ENCODE measurements around the gene COL4A1. TPM values are rescaled to one million over a fixed set of nuclear protein-coding genes. Genes with fewer than 3 reads are reported as not detected.

Gene COL4A1
- total and polyA plus RNA-seq, 4 donors = 162 to 377 (median 214) TPM

GRCh38 chr13:110170020-110170790 is 136.8 kb downstream of the COL4A1 start:
- 88% methylated on average over 19 of the region's 20 CpGs for WGBS (ENCODE audit: insufficient coverage)
- DNase-seq (ENCODE audit: low read depth in 4 of 6, low spot score in 6 of 6) = no peak
- Histone ChIP-seq H3K36me3 (ENCODE audit: control insufficient read depth, insufficient read depth, low read length) (peaks cover 18% of the 10 kb centered on the region), H3K27me3 (ENCODE audit: control insufficient read depth, insufficient read depth, low read length) (no peaks in the 10 kb centered on the region), H3K4me3 (ENCODE audit: low read depth, low read length) (no peak overlapping the region), H3K4me1 (ENCODE audit: control insufficient read depth, insufficient read depth, low read length) (no peaks in the 10 kb centered on the region), H3K9me3 (ENCODE audit: control insufficient read depth, insufficient read depth, low read length) (peaks cover 7% of the 10 kb centered on the region), H3K27ac (ENCODE audit: low read depth, low read length) (no peak overlapping the region)

DNA sequence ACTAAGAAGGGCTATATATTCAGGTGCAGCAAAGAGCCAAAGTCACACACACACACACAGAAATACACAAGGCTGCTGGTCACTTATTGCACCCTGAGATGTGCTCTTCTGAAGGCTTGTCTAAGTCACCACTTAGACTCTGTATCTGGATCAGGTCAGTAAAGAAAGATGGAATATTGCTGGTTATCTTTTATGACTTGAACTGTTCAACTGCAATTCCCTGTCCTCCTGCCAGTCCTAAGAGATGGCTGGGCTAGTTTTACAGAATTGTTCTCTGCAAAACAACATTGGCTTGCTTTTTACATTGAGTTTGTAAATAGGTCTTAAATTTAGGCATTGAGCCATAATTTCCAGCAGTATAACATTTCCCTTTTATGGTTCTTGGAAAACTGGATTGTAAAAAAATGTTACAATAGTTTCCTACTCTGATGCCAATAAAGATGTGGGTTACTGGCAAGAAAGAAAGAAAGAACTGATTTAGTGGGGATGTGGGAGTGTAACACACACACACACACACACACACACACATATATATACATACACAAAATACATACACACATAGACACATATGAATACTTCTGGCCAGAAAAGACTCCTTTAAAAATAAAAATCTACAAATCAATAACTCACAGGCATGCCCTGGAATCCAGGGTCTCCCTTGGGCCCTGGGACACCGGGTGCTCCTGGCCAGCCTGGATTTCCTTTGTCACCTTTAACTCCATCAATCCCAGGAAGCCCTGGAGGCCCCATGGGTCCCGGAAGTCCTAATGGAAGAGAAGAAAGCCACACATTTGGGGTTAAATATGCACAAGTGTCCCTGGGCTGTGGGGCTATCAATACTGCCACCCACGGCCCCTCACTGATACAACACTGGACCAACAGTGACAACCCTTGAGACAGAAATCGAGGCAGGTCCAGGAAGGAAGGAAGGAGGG is 137.7 kb downstream of the COL4A1 start:
- no peak for DNase-seq (ENCODE audit: low read depth in 4 of 6, low spot score in 6 of 6)
- Histone ChIP-seq H3K27me3 (ENCODE audit: control insufficient read depth, insufficient read depth, low read length) (no peaks in the 10 kb centered on the region), H3K4me1 (ENCODE audit: control insufficient read depth, insufficient read depth, low read length) (no peaks in the 10 kb centered on the region), H3K4me3 (ENCODE audit: low read depth, low read length) (no peak overlapping the region), H3K9me3 (ENCODE audit: control insufficient read depth, insufficient read depth, low read length) (peaks cover 7% of the 10 kb centered on the region), H3K36me3 (ENCODE audit: control insufficient read depth, insufficient read depth, low read length) (peaks cover 20% of the 10 kb centered on the region), H3K27ac (ENCODE audit: low read depth, low read length) (no peak overlapping the region)
- 67% methylated on average over 1 of the region's 4 CpGs for WGBS (ENCODE audit: insufficient coverage)

DNA sequence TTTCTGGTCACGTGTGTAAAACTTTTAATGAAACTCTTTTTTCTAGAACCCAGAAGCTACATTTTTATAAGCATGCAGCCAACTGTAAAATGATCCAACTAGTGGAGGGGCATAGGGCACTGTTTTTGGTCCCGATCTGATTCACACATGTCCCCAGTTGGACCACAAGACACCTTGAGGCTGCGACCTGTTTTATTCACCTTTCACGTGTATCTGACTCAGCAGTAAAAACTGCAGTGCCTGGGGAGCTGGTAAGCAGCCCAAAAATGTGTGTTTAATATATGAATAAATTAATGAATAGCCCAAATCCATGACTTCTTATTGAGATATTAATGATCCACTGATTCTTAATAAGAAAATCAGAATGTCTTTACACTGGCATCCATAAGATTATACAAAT is 140.4 kb downstream of the COL4A1 start:
- Histone ChIP-seq H3K36me3 (ENCODE audit: control insufficient read depth, insufficient read depth, low read length) (peaks cover 7% of the 10 kb centered on the region), H3K9me3 (ENCODE audit: control insufficient read depth, insufficient read depth, low read length) (no peaks in the 10 kb centered on the region), H3K27ac (ENCODE audit: low read depth, low read length) (no peak overlapping the region), H3K4me3 (ENCODE audit: low read depth, low read length) (no peak overlapping the region), H3K4me1 (ENCODE audit: control insufficient read depth, insufficient read depth, low read length) (peaks cover 3% of the 10 kb centered on the region), H3K27me3 (ENCODE audit: control insufficient read depth, insufficient read depth, low read length) (no peaks in the 10 kb centered on the region)
- WGBS (ENCODE audit: insufficient coverage) = 95% methylated on average over 3 of the region's 4 CpGs
- DNase-seq (ENCODE audit: low read depth in 4 of 6, low spot score in 6 of 6) = no peak

GRCh38 chr13:110164706-110165105 is 142.3 kb downstream of the COL4A1 start:
- Histone ChIP-seq H3K27me3 (ENCODE audit: control insufficient read depth, insufficient read depth, low read length) (no peaks in the 10 kb centered on the region), H3K27ac (ENCODE audit: low read depth, low read length) (no peak overlapping the region), H3K36me3 (ENCODE audit: control insufficient read depth, insufficient read depth, low read length) (peaks cover 3% of the 10 kb centered on the region), H3K4me1 (ENCODE audit: control insufficient read depth, insufficient read depth, low read length) (peaks cover 3% of the 10 kb centered on the region), H3K4me3 (ENCODE audit: low read depth, low read length) (no peak overlapping the region), H3K9me3 (ENCODE audit: control insufficient read depth, insufficient read depth, low read length) (no peaks in the 10 kb centered on the region)
- WGBS (ENCODE audit: insufficient coverage) = 98% methylated on average over 7 of the region's 8 CpGs
- DNase-seq (ENCODE audit: low read depth in 4 of 6, low spot score in 6 of 6) = no peak

GRCh38 chr13:110162866-110163658 is 143.9 kb downstream of the COL4A1 start:
- Histone ChIP-seq H3K4me3 (ENCODE audit: low read depth, low read length) (no peak overlapping the region), H3K27ac (ENCODE audit: low read depth, low read length) (no peak overlapping the region), H3K36me3 (ENCODE audit: control insufficient read depth, insufficient read depth, low read length) (peaks cover 3% of the 10 kb centered on the region), H3K27me3 (ENCODE audit: control insufficient read depth, insufficient read depth, low read length) (no peaks in the 10 kb centered on the region), H3K9me3 (ENCODE audit: control insufficient read depth, insufficient read depth, low read length) (no peaks in the 10 kb centered on the region), H3K4me1 (ENCODE audit: control insufficient read depth, insufficient read depth, low read length) (peaks cover 6% of the 10 kb centered on the region)
- 82% methylated on average over 7 of the region's 11 CpGs for WGBS (ENCODE audit: insufficient coverage)
- DNase-seq (ENCODE audit: low read depth in 4 of 6, low spot score in 6 of 6) = peak in 1 of 6 donors; percentile 47

DNA sequence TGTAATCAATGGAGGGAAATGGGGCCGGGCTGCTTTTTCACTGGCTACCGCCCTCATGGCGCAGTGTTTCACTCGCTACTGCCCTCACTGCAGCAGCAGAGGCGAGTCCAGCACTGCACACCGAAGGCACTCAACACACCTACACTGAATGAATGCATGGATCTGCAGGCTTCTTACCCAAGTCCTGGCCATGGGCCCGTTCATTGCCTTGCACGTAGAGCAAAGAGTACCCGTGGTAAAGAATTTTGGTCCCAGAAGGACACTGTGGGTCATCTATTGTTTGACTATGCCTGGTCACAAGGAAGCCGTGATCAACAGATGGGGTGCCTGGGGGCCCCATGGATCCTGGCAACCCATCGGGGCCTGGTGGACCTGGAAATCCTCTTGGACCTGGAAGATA is 144.9 kb downstream of the COL4A1 start:
- Histone ChIP-seq H3K4me1 (ENCODE audit: control insufficient read depth, insufficient read depth, low read length) (peaks cover 7% of the 10 kb centered on the region), H3K27ac (ENCODE audit: low read depth, low read length) (no peak overlapping the region), H3K36me3 (ENCODE audit: control insufficient read depth, insufficient read depth, low read length) (peaks cover 3% of the 10 kb centered on the region), H3K27me3 (ENCODE audit: control insufficient read depth, insufficient read depth, low read length) (no peaks in the 10 kb centered on the region), H3K9me3 (ENCODE audit: control insufficient read depth, insufficient read depth, low read length) (no peaks in the 10 kb centered on the region), H3K4me3 (ENCODE audit: low read depth, low read length) (no peak overlapping the region)
- 96% methylated on average over 10 of the region's 11 CpGs for WGBS (ENCODE audit: insufficient coverage)
- DNase-seq (ENCODE audit: low read depth in 4 of 6, low spot score in 6 of 6) = no peak

DNA sequence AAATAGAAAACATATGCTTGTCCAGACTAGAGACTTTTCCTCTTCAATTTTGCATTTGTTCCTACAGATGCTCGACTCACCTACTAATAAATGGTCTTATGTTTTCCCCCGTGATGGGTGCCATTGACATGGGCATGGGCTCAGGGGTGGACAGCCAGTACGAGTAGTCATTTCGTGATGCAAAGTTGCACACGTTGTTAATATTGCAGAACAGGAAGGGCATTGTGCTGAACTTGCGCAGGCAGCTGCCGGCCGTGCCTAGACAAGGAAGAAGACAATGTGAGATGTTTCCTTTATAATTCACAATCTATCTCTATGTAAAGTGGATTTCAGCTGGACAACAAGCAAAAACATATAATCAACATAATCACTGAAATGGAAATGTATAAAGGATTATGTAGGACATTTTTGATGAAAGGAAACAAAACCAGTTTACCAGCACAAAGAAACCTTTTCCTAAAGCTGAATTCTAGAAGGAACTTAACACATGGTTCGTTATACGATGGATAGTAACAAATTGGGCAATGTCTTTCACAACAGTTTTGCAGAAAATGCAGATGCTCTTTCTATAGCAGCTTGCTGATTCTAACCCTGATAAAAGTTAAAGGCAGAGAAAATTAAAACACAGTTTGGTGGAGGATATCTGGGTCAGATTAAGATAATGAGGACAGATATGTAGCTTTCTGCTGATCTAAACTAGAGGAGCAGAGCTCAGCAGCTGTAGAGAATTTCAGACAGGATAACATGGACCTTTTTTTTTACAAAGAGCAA is 145.7 kb downstream of the COL4A1 start:
- Histone ChIP-seq H3K9me3 (ENCODE audit: control insufficient read depth, insufficient read depth, low read length) (no peaks in the 10 kb centered on the region), H3K36me3 (ENCODE audit: control insufficient read depth, insufficient read depth, low read length) (peaks cover 3% of the 10 kb centered on the region), H3K4me1 (ENCODE audit: control insufficient read depth, insufficient read depth, low read length) (peaks cover 8% of the 10 kb centered on the region), H3K4me3 (ENCODE audit: low read depth, low read length) (no peak overlapping the region), H3K27me3 (ENCODE audit: control insufficient read depth, insufficient read depth, low read length) (no peaks in the 10 kb centered on the region), H3K27ac (ENCODE audit: low read depth, low read length) (no peak overlapping the region)
- 100% methylated on average over 3 of the region's 10 CpGs for WGBS (ENCODE audit: insufficient coverage)
- no peak for DNase-seq (ENCODE audit: low read depth in 4 of 6, low spot score in 6 of 6)

GRCh38 chr13:110158226-110158625 is 148.7 kb downstream of the COL4A1 start:
- no peak for DNase-seq (ENCODE audit: low read depth in 4 of 6, low spot score in 6 of 6)
- H3K9me3 ChIP-seq (ENCODE audit: control insufficient read depth, insufficient read depth, low read length) = no peaks in the 10 kb centered on the region

DNA sequence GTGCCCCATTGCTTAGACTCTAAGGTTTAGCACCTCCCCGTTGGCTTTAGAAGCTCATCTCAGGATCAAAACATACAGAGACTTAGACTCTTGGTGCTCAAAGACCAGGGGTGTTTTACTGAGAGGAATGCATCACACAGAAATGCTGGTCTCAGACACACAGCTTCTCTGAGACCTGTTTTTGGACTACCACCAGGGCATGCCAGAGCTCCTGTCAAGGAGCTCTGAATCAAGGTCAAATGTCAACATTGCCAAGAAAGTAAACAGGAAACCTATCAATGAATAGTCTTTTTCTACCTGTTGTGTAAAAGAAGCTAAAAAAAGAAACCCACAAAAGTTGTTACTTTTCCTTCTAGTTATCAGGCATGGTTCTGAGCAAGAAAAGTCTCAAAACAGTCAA is 149.2 kb downstream of the COL4A1 start:
- H3K27me3 ChIP-seq (ENCODE audit: control insufficient read depth, insufficient read depth, low read length) = no peaks in the 10 kb centered on the region
- H3K9me3 ChIP-seq (ENCODE audit: control insufficient read depth, insufficient read depth, low read length) = no peaks in the 10 kb centered on the region
- peaks cover 12% of the 10 kb centered on the region for H3K4me1 ChIP-seq (ENCODE audit: control insufficient read depth, insufficient read depth, low read length)
- H3K4me3 ChIP-seq (ENCODE audit: low read depth, low read length) = no peak overlapping the region
- 80% methylated on average over 1 of the region's 1 CpG for WGBS (ENCODE audit: insufficient coverage)
- H3K36me3 ChIP-seq (ENCODE audit: control insufficient read depth, insufficient read depth, low read length) = peaks cover 6% of the 10 kb centered on the region
- DNase-seq (ENCODE audit: low read depth in 4 of 6, low spot score in 6 of 6) = no peak
- no peak overlapping the region for H3K27ac ChIP-seq (ENCODE audit: low read depth, low read length)

More at GRCh38 chr13:110158226-110158625, 148.7 kb downstream of the COL4A1 start:
- no peak overlapping the region for H3K27ac ChIP-seq (ENCODE audit: low read depth, low read length)
- H3K36me3 ChIP-seq (ENCODE audit: control insufficient read depth, insufficient read depth, low read length) = peaks cover 6% of the 10 kb centered on the region
- whole genome bisulfite sequencing (ENCODE audit: insufficient coverage) = no CpG with 5 or more reads among the region's 2 CpGs
- peaks cover 12% of the 10 kb centered on the region for H3K4me1 ChIP-seq (ENCODE audit: control insufficient read depth, insufficient read depth, low read length)
- no peak overlapping the region for H3K4me3 ChIP-seq (ENCODE audit: low read depth, low read length)
- no peaks in the 10 kb centered on the region for H3K27me3 ChIP-seq (ENCODE audit: control insufficient read depth, insufficient read depth, low read length)
